CD4-positive, alpha-beta memory T cell (primary cell): ENCODE results near the gene TINAGL1. TPM values are rescaled to one million over a fixed set of nuclear protein-coding genes. Genes with fewer than 3 reads are reported as not detected.

ENCODE experiments used
- CTCF ChIA-PET: fragments of 350-600 bp; sonication (Branson Sonifier 250); formaldehyde crosslinking; loops from one replicate; lab custom pipeline; 2021; ENCODE audit warnings: inconsistent platforms; ENCODE audit not compliant: partially characterized antibody; lab: Charles Lee
- POLR2A ChIA-PET: fragments of 350-600 bp; sonication (Branson Sonifier 250); formaldehyde crosslinking; loops from one replicate; lab custom pipeline; 2021; ENCODE audit not compliant: partially characterized antibody; lab: Charles Lee
- DNase-seq, 5 donors: peaks; one replicate each; pipeline versions ENCODE4 v3.0.0 to v3.0.0-alpha.2; 2020 to 2022; ENCODE audit warnings: mixed read lengths in 1 of 5
- H3K27ac ChIP-seq: one replicate; pipeline ENCODE4 v1.7.0; 2013; ENCODE audit warnings: low read depth, low read length
- H3K27me3 ChIP-seq: 2 replicates; pipeline ENCODE4 v1.7.0; 2013; ENCODE audit warnings: mild to moderate bottlenecking, low read length, moderate library complexity; ENCODE audit not compliant: insufficient read depth
- H3K36me3 ChIP-seq: 2 replicates; pipeline ENCODE4 v1.7.0; 2013; ENCODE audit warnings: mild to moderate bottlenecking, low read length, moderate library complexity; ENCODE audit not compliant: insufficient read depth
- H3K4me1 ChIP-seq: 2 replicates; pipeline ENCODE4 v1.7.0; 2013; ENCODE audit warnings: mild to moderate bottlenecking, low read length, moderate library complexity; ENCODE audit not compliant: insufficient read depth
- H3K4me3 ChIP-seq, 2 donors: one replicate each; pipeline ENCODE4 v1.7.0; 2013; ENCODE audit warnings: low read length in 2 of 2, mild to moderate bottlenecking in 1 of 2
- H3K9me3 ChIP-seq, 2 donors: one replicate each; pipeline ENCODE4 v1.7.0; 2013; ENCODE audit warnings: low read length in 2 of 2, control low read depth in 1 of 2; ENCODE audit not compliant: control insufficient read depth in 1 of 2
- H3K27ac Mint-ChIP-seq, 7 donors: one replicate each; pipeline ENCODE4 v1.8.0; 2020 to 2021; ENCODE audit warnings: mixed read lengths in 7 of 7, mild to moderate bottlenecking in 6 of 7, inconsistent platforms in 3 of 7, moderate library complexity in 3 of 7
- H3K27me3 Mint-ChIP-seq, 2 donors: one replicate each; pipeline ENCODE4 v1.8.0; 2020 to 2021; ENCODE audit warnings: mixed read lengths in 2 of 2
- H3K36me3 Mint-ChIP-seq, 2 donors: one replicate each; pipeline ENCODE4 v1.8.0; 2020 to 2021; ENCODE audit warnings: mixed read lengths in 2 of 2, inconsistent platforms in 1 of 2, mild to moderate bottlenecking in 1 of 2
- H3K4me1 Mint-ChIP-seq, 4 donors: one replicate each; pipeline ENCODE4 v1.8.0; 2020 to 2021; ENCODE audit warnings: mixed read lengths in 4 of 4, mild to moderate bottlenecking in 1 of 4
- H3K4me3 Mint-ChIP-seq, 8 donors: one replicate each; pipeline ENCODE4 v1.8.0; 2020 to 2021; ENCODE audit warnings: mixed read lengths in 8 of 8, mild to moderate bottlenecking in 7 of 8, moderate library complexity in 6 of 8, inconsistent platforms in 3 of 8
- H3K9me3 Mint-ChIP-seq, 8 donors: one replicate each; pipeline ENCODE4 v1.8.0; 2020 to 2021; ENCODE audit warnings: mixed read lengths in 8 of 8, mild to moderate bottlenecking in 5 of 8, inconsistent platforms in 3 of 8, moderate library complexity in 1 of 8
- intact Hi-C: fragments of 100-400 bp; cut with micrococcal nuclease; formaldehyde crosslinking; loops from one replicate; pipeline ENCODE4 v1.15.1; 2023
- polyA plus RNA-seq, 2 donors: library from polyadenylated mRNA; unstranded; fragments of 300-500 nt; fragmentation: Illumina TruSeq; gene quantifications; one replicate each; pipeline ENCODE4 v1.2.3, GENCODE V29; 2021
- total RNA-seq, 2 experiments: library from RNA; stranded (reverse); gene quantifications; one replicate each; pipeline ENCODE4 v1.2.3, GENCODE V29; 2021

Gene TINAGL1
- total and polyA plus RNA-seq, 4 experiments from 2014 or later = not detected

DNA sequence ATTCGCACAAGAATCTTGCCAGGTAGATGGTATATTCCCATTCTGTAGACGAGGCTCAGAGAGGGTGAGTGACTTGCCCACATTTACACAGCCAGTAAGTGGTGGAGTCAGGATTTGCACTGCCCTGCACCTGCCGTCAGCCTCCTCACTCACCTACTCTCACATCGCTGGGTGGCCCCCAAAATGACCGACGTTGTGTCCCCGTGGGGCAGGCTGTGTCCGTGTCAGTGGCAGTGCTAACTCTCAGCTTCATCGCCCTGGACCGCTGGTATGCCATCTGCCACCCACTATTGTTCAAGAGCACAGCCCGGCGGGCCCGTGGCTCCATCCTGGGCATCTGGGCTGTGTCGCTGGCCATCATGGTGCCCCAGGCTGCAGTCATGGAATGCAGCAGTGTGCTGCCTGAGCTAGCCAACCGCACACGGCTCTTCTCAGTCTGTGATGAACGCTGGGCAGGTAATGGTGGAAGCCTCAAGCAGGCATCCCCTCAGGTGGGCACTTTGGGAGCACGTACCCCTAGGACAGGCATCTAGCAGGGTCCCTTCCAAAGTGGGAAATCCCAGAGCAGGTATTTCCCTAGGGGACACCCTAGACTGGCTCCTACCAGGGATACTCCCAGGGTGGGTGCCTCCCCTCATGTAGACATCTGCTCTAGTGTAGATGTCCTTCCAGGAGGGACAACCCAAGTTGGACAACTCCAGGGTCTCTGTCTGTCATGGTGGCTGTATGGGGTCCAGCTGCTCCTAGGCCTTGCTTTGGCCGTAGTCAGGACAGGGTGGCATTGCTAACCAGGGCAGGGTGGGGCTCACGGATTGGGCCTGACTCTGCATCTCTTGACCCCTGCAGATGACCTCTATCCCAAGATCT, 44.5 kb downstream of the TINAGL1 start:
- Histone ChIP-seq H3K4me3 (no peak overlapping the region), H3K27me3 (peaks cover 17% of the 10 kb centered on the region), H3K27ac (no peak overlapping the region), H3K36me3 (no peaks in the 10 kb centered on the region), H3K4me1 (peaks cover 8% of the 10 kb centered on the region), H3K9me3 (no peaks in the 10 kb centered on the region)
- POLR2A ChIA-PET = no interaction called here
- H3K4me1 Mint-ChIP-seq = peaks cover 7 to 15% (median 11%) of the 10 kb centered on the region in 4 donors
- intact Hi-C loops = no loop called here
- peak in 1 of 5 donors; percentile 5 for DNase-seq
- CTCF ChIA-PET = no interaction called here
- no peak overlapping the region for H3K4me3 Mint-ChIP-seq
- H3K36me3 Mint-ChIP-seq = peaks cover 0 to 5% of the 10 kb centered on the region in 2 donors
- no peak overlapping the region for H3K27ac Mint-ChIP-seq
- peaks cover 0 to 4% (median 0%) of the 10 kb centered on the region in 8 donors for H3K9me3 Mint-ChIP-seq
- H3K27me3 Mint-ChIP-seq = peaks cover 17 to 19% of the 10 kb centered on the region in 2 donors

DNA sequence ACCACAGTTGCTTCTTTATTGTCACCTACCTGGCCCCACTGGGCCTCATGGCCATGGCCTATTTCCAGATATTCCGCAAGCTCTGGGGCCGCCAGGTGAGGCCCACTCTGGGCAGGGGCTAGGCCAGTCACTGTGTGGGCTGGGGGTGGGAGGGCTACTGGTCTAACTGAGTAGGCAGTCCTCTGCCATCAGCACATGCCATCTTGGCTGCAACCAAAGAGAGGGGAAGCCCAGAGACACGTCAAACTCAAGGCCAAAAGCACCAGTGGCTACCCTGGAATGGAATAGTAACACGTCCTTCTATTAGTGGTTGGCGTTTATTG, 45.1 kb downstream of the TINAGL1 start:
- Histone ChIP-seq H3K36me3 (no peaks in the 10 kb centered on the region), H3K4me1 (peaks cover 8% of the 10 kb centered on the region), H3K9me3 (no peaks in the 10 kb centered on the region), H3K4me3 (no peak overlapping the region), H3K27ac (no peak overlapping the region), H3K27me3 (peaks cover 17% of the 10 kb centered on the region)
- H3K9me3 Mint-ChIP-seq = peaks cover 0 to 4% (median 0%) of the 10 kb centered on the region in 8 donors
- intact Hi-C loops = no loop called here
- H3K27ac Mint-ChIP-seq = no peak overlapping the region
- peaks cover 7 to 15% (median 11%) of the 10 kb centered on the region in 4 donors for H3K4me1 Mint-ChIP-seq
- ChIA-PET POLR2A (no interaction called here), CTCF (no interaction called here)
- no peak overlapping the region for H3K4me3 Mint-ChIP-seq
- H3K36me3 Mint-ChIP-seq = peaks cover 0 to 6% of the 10 kb centered on the region in 2 donors
- H3K27me3 Mint-ChIP-seq = peaks cover 14 to 15% of the 10 kb centered on the region in 2 donors
- DNase-seq = peak in 1 of 5 donors; percentile 1

DNA sequence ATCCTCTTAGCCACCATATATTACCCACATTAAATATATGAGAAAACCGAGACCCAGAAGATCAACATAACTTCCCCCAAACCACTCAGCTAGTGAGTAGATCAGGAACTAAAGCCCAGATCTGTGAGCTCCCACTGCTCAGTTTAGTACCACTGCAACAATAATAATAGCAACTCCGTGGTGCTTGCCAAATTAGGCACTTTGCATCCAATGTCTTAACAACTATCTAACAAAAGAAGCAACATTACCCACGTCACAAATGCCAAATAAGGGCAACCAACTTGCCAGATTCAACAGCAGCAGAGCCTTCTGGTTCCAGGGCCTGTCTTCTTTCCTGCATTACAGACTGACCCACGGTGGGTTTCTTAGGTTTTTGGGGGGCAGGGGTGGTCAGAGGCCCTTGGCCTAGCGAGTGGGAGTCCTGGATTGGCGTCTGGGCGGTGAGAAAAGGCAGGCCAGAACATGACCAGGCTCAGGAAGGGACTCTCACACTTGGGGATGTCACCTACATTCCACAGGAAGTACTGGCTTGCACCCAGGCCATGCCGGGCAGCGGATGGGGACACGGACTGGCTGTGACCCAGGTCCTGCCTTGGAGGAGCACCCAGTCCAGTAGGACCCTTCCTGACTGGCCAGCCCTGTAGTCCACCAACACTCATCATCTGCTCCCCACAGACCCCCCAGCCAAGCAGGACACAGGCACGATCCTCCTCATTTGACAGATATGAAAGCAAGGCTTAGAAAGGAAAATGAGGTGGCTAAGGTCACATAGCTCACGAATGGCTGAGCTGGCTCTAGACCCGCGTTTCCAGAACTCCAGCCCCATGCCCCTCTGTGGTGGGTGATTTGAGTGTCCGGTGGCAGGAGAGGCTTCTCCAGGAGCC, 45.8 kb downstream of the TINAGL1 start:
- Mint-ChIP-seq H3K4me3 (no peak overlapping the region), H3K27me3 (peaks cover 9% of the 10 kb centered on the region in 2 donors), H3K4me1 (peaks cover 5 to 9% (median 9%) of the 10 kb centered on the region in 4 donors), H3K36me3 (peaks cover 4 to 12% of the 10 kb centered on the region in 2 donors), H3K27ac (peak overlapping the region in 1 of 7 donors; percentile 41), H3K9me3 (peaks cover 0 to 4% (median 0%) of the 10 kb centered on the region in 8 donors)
- Histone ChIP-seq H3K9me3 (no peaks in the 10 kb centered on the region), H3K4me1 (peaks cover 8% of the 10 kb centered on the region), H3K4me3 (no peak overlapping the region), H3K36me3 (no peaks in the 10 kb centered on the region), H3K27ac (no peak overlapping the region), H3K27me3 (peaks cover 10% of the 10 kb centered on the region)
- ChIA-PET POLR2A (no interaction called here), CTCF (no interaction called here)
- peak in 1 of 5 donors; percentile 16 for DNase-seq
- intact Hi-C loops = no loop called here

DNA sequence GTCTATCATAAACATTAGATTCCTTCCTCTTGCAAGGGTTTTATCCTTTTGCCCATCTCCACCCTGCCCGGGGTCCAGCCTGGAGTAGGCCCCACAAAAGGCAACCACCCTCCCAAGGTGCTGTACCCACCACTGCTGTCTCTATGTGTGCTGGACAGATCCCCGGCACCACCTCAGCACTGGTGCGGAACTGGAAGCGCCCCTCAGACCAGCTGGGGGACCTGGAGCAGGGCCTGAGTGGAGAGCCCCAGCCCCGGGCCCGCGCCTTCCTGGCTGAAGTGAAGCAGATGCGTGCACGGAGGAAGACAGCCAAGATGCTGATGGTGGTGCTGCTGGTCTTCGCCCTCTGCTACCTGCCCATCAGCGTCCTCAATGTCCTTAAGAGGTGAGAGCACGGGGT, 47.0 kb downstream of the TINAGL1 start:
- DNase-seq = peak in 1 of 5 donors; percentile 5
- H3K4me3 ChIP-seq = no peak overlapping the region
- intact Hi-C loops = no loop called here
- CTCF ChIA-PET = no interaction called here
- H3K27ac Mint-ChIP-seq = no peak overlapping the region
- H3K36me3 ChIP-seq = peaks cover 11% of the 10 kb centered on the region
- H3K4me3 Mint-ChIP-seq = no peak overlapping the region
- peaks cover under 1% of the 10 kb centered on the region for H3K4me1 ChIP-seq
- peaks cover 9 to 22% of the 10 kb centered on the region in 2 donors for H3K36me3 Mint-ChIP-seq
- H3K27ac ChIP-seq = no peak overlapping the region
- no peaks in the 10 kb centered on the region for H3K9me3 ChIP-seq
- peaks cover 6% of the 10 kb centered on the region in 2 donors for H3K27me3 Mint-ChIP-seq
- H3K27me3 ChIP-seq = peaks cover 6% of the 10 kb centered on the region
- H3K9me3 Mint-ChIP-seq = peaks cover 0 to 4% (median 0%) of the 10 kb centered on the region in 8 donors
- peaks cover 1 to 7% (median 4%) of the 10 kb centered on the region in 4 donors for H3K4me1 Mint-ChIP-seq
- POLR2A ChIA-PET = no interaction called here

DNA sequence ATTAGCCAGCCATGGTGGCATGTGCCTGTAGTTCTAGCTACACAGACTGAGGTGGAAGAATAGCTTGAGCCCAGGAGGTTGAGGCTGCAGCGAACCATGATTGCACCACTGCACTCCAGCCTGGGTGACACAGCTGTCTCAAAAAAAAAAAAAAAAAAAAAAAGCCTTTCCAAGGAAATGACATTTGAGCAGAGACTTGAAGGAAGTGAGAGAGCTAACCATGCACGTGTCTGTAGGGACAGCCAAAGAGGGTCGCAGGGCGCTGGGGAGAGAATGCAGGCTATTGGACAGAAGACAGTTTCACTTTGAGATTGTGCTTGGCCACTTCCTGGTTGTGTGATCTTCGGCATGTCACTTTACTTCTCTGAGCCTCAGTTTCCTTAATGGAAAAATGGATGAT, 48.0 kb downstream of the TINAGL1 start:
- H3K4me3 ChIP-seq = no peak overlapping the region
- peak overlapping the region in 1 of 8 donors; percentile 29 for H3K4me3 Mint-ChIP-seq
- ChIA-PET CTCF (no interaction called here), POLR2A (no interaction called here)
- peak overlapping the region in 1 of 7 donors; percentile 30 for H3K27ac Mint-ChIP-seq
- no peak overlapping the region for H3K27ac ChIP-seq
- H3K4me1 ChIP-seq = no peaks in the 10 kb centered on the region
- DNase-seq = no peak
- peaks cover 0 to 7% (median 4%) of the 10 kb centered on the region in 4 donors for H3K4me1 Mint-ChIP-seq
- peaks cover 18 to 32% of the 10 kb centered on the region in 2 donors for H3K36me3 Mint-ChIP-seq
- H3K27me3 Mint-ChIP-seq = peaks cover 2 to 3% of the 10 kb centered on the region in 2 donors
- intact Hi-C loops = no loop called here
- no peaks in the 10 kb centered on the region for H3K9me3 ChIP-seq
- H3K36me3 ChIP-seq = peaks cover 20% of the 10 kb centered on the region
- H3K27me3 ChIP-seq = no peaks in the 10 kb centered on the region
- H3K9me3 Mint-ChIP-seq = peaks cover 0 to 4% (median 0%) of the 10 kb centered on the region in 8 donors

DNA sequence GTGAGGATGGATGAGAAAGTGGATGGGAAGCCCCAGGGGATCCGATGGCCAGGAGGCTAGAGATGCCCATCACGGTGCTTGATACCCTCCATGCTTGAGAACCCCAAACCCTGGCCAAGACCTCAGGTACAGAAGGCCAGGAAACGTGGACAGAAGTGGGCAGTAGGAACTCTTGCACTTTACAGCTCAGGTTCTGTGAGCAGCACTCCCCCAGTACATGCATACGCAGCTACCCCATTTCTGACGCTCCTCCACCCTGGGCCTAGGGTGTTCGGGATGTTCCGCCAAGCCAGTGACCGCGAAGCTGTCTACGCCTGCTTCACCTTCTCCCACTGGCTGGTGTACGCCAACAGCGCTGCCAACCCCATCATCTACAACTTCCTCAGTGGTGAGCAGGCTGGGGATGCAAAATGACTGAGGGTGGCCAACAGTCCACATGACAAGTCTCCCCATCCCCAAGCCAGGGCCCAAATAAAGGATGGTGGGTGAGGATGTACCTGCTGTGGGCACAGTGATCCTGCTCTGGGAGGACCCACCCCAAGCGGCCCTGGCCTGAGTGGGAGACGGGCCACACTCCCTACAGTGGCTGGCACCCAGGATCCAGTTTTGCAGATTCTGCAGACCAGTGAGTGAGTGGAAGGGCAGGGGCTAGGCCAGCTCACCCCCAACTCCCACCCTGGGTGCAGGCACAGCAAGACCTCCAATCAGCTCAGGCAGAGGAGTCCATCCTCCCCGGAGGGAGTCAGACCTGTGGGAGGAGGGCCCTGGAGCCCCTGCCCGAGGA, 48.6 kb downstream of the TINAGL1 start:
- Histone ChIP-seq H3K4me3 (no peak overlapping the region), H3K27me3 (no peaks in the 10 kb centered on the region), H3K9me3 (no peaks in the 10 kb centered on the region), H3K36me3 (peaks cover 26% of the 10 kb centered on the region), H3K4me1 (no peaks in the 10 kb centered on the region), H3K27ac (no peak overlapping the region)
- H3K4me3 Mint-ChIP-seq = no peak overlapping the region
- intact Hi-C loops = no loop called here
- H3K4me1 Mint-ChIP-seq = peaks cover 0 to 6% (median 3%) of the 10 kb centered on the region in 4 donors
- ChIA-PET POLR2A (no interaction called here), CTCF (interaction anchor here (1.1 kb wide), 1 partner anchor 33 kb away, joined by 3 read pairs; no protein-coding TSS in a partner anchor)
- no peaks in the 10 kb centered on the region for H3K27me3 Mint-ChIP-seq
- no peaks in the 10 kb centered on the region for H3K9me3 Mint-ChIP-seq
- peaks cover 24 to 38% of the 10 kb centered on the region in 2 donors for H3K36me3 Mint-ChIP-seq
- no peak for DNase-seq
- peak overlapping the region in 1 of 7 donors; percentile 30 for H3K27ac Mint-ChIP-seq
